ENCODE measurements around the gene RAB11FIP4.

RAB11FIP4 gene

DNA sequence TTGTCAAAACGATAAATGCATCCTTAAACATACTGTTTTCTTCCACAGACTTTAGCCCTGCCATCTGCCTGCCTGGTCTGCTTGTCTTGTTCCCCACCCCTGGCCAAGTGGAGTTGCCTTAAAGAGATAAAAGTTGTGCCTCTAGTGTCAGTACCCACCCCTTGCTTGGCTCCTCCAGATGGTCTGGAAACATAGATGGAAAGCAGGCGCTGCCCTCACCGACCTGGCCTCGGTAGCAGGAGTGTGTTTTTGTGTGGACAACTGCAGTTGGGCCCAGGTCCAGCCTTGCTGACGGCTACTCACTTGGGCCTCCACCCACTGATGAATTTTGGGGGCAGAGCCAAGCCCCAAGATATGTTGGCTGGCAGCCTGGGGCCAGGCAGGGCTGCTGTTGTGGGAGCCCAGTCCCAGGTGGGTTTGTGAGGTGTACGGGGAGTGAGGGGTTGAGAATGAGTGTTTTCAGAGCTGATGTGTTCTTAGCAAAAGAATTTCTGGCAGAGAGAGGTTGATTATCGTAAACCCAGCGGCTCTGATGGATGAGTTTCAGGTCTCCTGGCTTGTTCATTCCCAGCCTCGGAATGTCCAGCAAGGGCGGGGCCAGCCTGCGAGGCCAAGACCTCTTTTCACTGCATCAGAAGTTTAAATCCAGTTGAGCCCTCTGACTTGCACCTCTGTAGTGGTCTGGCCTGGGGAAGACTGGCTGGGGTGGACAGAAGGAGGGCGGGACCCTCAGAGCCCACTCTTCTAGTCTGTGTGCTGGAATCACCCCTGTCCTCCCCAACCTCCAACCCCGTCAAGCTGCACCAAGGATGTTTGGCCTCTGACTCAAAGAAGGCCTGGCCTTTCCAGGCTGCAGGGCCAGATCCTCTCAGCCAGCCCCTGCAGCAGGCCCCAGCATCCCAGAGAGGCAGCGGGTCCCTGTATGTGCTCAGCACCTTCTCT is 179.7 kb downstream of the RAB11FIP4 start:
- peak; percentile 86 for DNase-seq

DNA sequence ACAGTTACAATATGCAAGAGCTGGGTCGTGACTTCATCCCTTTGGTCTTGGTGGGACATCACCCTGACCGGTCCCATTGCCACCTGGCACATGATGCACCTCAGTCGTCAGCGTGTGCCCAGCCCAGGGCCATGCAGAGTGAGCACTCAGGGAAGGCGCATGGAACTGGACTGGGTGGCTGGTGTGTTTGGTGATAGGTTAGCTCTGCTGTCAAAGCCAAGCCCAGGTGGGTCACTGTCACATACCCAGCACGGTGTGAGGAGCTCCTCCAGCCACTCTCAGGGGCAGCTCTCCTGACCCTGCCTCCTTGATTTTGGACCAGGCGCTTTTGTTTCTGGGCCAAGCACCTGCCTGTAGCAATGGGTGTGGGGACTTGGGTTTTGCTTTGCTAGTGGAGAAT is 180.9 kb downstream of the RAB11FIP4 start:
- DNase-seq = no peak

DNA sequence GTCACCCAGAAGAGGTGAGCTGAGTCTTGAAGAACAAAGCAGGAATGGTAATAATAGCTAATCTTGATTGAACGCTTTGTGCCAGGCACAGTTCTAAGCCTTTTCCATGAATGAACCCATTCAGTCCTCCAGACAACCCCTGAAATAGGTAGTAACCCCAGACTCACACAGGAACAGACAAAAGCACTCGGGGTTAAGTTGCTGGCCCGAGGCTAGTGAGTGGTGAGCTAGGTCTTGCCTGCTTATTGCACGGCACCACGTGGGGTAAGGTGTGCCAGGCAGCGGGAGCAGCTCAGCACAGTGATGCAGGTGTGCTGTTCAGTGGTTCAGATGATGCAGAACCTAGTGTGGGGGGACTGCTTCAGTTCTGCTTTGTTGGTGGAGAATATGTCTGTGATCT is 181.6 kb downstream of the RAB11FIP4 start:
- DNase-seq = no peak

DNA sequence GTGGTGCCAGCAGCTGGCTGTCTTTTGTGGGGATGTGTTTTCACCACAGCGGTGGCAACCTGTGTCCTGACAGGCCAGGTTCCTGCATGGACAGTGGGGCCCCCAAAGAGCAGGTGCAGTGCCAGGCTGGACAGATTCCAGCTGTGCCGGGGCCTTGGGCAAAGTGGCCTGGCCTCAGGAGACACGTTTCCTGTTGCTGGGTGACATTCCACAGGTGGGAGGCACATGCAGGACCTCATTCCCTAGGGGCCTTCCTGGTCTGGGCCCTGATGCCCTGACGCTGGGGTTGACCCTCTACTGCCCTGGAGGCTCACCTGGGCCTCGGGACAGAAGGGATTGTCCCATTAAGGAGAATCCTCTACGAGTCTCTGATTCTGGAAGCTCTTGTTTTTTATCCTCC is 182.4 kb downstream of the RAB11FIP4 start:
- no peak for DNase-seq

DNA sequence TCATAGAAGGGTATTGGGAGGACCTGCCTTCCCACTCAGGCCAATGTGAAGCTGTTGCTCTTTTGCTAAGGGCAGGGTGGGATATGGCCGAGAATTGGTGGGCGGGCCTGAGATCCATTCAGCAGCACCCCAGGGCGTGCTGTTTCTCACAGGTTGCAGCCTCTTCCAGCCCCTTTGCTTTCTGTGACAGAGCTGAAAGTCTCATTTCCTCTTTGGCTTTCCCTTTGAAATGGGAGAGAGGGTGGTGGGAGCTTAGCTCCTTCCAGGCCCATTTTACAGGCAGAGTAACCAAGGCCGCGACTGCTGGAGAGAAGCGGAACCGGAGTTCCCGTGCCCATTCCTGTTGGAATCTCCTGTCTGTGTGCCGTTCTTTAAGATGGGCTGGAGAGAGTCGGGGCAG is 183.0 kb downstream of the RAB11FIP4 start:
- DNase-seq = no peak

DNA sequence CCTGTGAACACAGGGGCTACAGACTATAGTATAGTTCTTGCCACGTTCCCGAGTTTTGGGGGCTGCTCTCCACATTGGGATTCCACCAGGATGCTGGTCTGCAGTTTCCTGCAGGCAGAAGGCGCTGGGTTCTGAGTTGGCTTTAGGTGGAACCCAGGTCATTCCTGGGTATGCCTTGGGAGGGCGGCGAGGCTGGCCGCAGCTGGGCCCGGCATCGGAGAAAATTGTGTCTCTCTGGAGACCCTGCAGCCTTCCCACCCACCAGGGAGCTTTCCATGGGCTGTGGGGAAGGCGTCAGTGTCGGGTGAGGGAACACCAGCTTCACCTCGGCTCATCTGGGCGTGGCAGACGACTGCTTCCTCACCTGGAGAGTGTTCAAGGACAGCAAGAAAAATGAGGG is 183.6 kb downstream of the RAB11FIP4 start:
- no peak for DNase-seq

DNA sequence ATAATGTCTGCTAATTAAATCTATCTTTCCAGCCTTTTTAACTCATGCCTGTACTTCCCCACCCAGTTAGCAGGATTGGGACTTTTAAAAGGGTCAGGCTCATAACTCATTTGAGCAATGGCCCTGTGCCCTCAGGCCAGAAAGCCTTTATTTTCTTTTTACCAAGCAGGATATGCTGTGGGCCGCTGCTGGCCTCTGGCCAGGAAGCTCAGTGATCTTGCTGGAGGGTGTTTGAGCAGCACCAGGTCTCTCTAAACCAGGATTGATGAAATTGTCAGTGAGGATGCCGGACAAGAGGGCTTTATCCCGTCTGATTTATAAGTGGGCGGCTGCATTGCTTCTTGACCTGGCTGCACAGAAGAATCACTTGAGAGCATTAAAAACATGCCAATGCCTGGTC is 187.8 kb downstream of the RAB11FIP4 start:
- no peak for DNase-seq

DNA sequence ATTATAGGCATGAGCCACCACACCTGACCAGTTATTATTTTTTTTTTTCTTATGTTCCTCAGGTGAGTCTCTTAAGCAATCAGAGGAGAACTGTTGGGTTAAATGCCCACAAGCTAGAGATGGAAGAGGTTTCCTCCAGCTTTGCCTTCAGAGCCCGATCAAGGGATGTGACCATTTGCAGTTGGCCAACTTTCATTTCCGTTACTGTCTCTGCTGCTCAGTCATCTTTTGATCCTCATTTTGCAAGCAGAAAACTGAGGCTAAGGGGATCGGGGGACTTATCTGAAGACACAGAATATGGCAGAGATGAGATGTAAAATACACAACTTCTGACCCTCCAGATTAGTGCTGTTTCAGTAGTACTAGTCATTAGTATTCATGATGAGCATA is 188.8 kb downstream of the RAB11FIP4 start:
- no peak for DNase-seq

DNA sequence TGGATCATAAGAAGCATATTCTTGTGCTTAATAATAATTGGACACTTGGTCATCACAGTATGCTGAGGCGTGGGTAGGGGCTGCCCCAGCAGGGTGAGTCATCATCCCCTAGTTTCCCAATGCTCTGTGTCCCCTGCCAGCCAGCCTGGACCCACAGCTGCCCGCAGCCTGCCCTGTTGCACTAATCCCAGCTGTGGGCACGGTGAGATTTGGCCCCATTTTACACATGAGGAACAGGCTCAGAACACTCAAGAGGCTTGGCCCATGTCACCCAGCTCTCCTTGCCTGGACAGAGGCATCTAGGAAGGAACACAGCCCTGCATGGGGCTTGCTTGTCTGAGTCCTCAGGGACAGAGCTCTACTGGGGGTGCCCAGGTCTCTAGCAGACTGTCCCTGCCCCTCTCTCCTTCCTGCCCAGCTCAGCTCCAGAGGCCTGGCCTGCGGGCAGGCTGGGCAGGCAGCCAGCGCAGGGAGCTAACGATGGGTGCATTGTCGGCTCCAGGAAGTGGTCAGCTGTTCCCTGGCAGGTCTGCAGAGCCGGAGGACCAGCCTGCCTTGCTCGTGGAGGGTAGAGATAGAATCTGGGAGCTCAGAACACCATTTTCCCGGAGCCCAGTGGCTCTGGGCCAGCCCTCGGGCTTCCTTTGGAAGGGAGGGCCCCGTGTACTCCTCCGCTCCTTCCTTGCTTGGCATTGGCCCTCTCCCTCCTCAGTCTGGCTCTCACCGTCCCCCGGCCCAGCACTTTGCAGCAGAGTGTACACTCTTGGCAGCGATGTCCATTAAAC is 189.4 kb downstream of the RAB11FIP4 start:
- DNase-seq = peak; percentile 41

DNA sequence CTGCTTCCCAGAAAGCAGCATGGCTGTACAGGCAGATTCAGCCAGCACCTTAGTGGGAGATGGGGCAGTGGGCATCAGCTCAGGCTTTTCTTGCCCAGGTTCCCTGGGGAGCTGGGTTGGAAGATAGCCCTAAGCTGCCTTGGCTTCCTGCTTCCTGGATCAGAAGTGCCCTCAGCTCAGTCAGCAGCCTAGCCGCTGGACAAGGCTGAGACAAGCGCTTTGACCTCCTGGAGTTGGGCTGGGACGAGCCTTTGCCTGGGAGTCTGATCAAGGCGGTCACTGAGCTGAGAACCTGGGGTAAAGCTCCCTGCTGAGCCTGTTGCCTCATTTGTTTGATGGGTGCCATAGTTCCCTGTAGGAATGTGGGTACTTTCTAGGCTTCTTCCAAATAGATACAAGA is 190.0 kb downstream of the RAB11FIP4 start:
- DNase-seq = no peak

DNA sequence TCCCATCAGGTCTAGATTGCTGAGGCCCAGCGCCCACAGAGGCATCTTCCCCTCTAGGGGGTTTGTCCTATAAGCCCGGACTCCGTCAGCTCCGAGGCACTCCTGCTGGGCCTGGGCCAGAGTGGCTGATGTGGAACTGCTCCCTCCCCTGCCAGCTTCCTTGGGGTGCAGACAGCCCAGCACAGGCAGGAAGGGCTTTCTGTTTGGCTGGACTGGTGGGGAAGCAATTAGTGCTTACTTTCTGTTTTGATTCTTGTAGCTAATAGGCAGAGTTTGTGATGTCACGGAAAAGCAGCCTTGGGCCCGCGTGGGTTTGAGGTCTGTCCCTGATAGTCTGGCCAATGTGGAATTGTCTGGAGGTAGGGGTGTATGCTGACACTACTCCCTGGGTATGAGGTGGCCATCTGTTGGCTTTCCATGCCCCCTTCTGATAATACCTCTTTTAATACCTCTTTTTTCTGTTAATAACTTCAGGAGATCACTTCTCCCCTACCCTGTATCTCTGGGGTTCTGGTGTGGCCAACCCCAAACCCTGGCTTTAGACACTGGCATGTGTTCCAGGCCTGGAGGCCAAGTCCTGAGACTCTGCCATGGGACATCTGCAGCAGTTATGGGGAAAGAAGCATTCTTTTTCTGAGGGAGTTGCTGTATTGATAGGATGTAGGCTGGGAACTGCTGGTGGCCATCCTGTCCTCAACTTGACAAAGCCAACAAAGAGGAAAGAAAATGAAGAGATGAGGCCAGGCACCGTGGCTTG is 190.9 kb downstream of the RAB11FIP4 start:
- no peak for DNase-seq

DNA sequence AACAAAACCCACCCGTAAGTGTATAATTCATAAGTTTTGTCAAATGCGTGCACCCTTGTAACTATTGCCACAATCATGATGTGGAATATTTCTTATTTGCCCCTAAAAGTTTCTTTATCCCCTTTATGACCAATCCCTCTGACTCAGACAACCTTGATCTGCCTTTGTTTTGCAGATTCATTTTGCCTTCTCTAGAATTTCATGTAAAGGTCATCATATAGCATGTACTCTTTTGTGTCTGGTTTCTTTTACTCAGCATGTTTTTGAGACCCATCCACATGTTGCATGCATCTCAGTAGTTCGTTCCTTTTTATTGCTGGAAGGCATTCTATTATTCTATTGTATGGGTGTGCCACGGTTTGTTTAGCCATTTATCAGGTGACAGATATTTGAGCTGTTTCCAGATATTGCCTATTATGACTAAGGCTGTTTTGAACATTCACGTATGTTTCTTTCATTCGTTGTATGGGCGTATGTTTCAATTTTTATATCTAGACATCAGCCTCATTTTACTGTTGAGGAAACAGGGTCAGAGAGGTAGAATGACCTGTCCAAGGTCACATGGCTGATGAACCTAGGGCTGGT is 192.4 kb downstream of the RAB11FIP4 start:
- no peak for DNase-seq

DNA sequence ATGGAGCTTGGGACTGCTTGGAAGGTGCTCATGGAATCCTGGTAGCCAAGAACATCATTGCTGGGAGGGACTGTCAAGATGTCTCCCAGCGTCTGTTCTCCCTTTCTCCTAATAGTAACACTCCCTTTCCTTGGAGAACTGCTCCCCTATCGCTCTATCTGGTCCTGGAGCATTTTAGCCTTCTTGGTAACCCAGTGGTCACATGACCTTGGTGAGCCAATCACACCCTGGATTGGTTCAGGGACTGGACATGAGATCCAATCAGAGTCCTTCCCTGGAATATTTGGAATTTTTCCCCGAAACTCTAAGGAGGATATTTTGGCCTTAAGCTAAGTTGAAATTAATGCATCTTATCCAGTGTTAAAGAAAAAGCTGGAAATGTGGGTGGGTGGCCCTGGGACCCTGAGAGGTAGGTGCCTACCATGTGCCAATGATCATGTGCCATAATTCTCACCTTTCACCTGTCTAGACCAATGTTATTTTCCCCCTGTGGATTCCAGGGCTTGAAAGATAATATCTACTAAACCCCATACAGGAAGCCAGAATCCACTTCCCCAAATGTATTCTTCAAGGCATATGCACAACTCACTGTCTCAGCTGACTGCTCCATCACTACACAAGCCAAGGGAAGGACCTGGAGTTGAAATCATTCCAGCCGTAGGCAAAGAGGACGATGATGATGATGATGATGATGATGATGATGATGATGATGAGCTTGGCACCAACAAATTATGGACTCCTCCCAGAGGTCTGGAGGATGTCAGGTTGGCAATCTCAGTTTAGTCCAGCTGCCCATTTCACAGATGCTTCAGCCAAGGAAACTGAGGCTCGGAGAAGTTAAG is 193.2 kb downstream of the RAB11FIP4 start:
- no peak for DNase-seq

DNA sequence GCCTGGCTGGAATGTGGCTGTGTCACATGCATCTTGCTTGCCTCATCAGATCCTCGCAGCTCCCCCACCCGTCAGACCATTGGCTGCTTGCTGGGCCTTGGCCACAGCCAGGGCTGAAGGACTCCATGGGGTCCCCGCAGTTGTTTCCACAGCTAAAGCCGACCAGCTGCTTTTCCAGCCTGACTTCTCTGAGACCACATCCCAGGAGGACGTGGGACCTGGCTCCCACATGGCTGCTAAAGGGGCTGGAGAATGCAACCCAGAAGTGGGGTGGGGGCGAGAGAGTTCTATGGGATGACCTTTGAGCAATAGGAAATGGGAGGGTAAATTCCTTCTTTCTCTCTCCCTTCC is 193.8 kb downstream of the RAB11FIP4 start:
- no peak for DNase-seq

DNA sequence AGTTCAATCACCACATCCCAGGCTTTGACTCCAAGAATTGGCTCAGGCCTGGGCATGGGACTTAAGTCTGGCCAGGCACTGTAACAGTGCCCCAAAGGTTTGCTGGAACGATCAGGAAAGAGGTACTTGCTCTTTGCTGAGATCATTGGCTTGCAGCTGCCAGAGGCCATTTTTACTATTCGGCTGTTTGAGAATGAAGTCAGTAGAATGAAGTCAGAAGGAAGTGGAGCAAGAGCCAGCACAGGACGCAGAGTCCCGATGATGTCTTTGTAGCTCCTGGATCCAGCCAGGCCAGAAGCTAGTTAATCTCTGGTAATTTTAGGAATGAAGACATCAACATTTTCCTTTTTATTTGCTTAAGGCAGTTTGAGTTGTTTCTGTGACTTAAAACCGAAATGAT is 195.5 kb downstream of the RAB11FIP4 start:
- no peak for DNase-seq

DNA sequence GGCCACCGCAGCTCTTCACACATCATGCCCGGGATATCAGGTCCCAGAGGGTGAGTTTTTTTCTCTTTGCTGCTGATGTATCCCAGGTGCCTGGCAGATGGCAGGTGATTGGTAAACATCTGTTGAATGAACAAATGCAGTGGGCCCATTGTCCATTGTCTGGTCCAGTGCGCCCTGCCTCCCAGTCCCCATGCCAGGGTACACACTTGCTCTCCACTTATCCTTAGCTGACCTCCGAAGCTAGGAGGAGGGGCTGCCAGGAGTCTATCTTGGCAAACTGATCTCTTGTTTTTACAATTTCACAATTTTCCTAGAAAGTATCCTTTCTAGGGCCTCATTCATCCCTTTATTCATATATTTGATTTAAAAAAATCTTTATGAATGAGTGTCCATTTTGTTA is 196.0 kb downstream of the RAB11FIP4 start:
- DNase-seq = no peak

Data from fibroblast of skin of abdomen (primary cell).